Measurements from ENCODE around the gene IMPACT.

The IMPACT gene

GRCh38 chr18:24426073-24426397 is 435 bp upstream of the IMPACT start:
- DNase-seq = no peak

DNA sequence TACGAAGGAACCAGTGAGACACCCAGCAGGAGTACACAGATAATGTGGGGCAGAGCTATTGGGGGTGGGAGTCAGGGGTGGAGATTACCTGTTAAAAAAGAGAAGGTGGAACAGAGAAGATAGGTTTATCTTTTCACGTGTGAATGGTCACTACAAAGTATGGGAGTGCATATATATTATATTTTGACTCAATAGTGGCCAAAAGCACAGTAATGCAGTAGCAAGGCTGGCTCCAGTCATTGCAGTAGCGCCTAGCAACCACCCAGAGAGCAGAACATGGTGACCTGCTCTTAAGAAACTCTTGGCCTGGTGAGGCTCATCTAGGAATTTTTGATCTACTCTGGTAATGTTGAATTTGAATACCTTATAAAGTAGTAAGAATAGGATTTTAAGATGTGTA is 1.0 kb downstream of the IMPACT start:
- peak; percentile 13 for DNase-seq

- DNase-seq = no peak
Measured at GRCh38 chr18:24428709-24429108, 2.2 kb downstream of the IMPACT start.

DNA sequence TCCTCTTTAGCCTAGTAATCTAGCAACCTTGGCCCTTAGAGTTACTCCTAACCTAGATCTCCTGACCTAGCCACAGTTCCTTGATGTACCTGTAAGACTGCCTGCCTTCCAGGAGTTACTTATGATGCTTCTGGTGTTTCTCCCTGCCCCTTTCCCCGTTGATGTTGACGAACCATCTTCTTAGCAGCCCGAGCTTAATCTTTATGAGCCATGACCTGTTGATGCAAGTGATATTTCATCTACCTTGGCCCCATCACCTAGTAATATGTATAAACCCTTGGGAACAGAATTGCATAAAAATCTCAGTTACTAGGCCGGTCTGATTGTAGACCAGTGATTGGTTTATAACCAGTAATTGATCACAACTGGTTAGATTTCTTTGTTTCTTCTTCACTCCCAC is 2.7 kb downstream of the IMPACT start:
- DNase-seq = no peak

- DNase-seq = no peak
Measured at GRCh38 chr18:24432618-24433017, 6.1 kb downstream of the IMPACT start.

- no peak for DNase-seq
Measured at GRCh38 chr18:24436939-24437338, 10.5 kb downstream of the IMPACT start.

DNA sequence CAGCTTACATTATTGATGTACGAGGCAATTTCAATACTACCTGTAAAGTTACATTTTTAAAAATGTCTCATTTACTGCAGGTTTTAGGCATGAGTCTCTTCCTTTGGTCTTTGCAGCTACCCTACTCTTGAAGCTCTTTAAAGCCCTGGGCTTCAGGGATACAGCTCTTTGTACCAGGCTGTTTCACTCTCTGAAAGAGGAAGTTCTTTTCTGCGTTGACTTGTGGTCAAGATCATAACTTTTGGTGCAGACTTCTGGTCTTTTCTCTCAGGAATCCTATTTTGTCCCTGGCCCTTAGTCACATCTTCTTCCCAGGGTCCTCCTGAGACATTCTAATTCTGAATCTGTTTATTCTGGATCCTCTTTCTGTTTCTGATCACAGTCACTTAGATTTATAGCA is 17.4 kb downstream of the IMPACT start:
- DNase-seq = no peak

- no peak for DNase-seq
Measured at GRCh38 chr18:24446453-24446852, 20.0 kb downstream of the IMPACT start.

GRCh38 chr18:24446953-24447538 is 20.6 kb downstream of the IMPACT start:
- DNase-seq = no peak

GRCh38 chr18:24447961-24448360 is 21.5 kb downstream of the IMPACT start:
- no peak for DNase-seq

DNA sequence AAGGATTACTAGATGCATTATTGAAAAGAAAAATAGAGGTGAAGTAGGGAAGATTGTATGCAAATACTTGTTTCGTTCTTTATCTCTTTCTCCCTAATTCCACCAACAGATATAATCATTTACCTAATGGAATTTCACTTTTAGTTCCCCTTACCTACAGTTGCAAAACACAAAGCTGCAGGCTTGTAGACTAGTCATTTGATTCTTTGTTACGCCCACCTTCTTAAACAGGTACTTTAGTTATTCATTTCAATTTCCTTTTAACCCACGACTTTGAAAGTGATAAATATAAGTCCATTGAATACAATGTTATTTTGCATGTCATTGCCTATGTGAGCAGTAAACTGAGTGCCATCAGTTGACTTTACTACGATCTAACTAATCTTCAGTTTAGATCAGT is 30.1 kb downstream of the IMPACT start:
- no peak for DNase-seq

DNA sequence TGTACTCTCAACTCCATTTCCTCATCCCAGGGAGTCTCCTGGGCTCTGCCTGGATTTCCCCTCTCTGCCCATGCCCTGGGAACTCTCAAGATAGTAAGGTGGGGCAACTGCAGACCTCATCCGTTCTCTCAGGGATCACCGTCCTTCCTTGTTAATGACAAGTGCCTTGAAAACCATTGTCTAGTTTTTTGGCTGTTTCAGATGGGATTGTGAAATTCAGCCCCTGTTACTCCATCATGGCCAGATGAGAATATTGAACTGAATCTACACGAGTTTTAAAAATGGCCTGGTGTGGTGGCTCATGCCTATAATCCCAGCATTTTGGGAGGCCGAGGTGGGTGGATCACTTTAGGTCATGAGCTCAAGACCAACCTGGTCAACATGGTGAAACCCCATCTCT is 33.3 kb downstream of the IMPACT start:
- no peak for DNase-seq

- no peak for DNase-seq
Measured at GRCh38 chr18:24460388-24460787, 33.9 kb downstream of the IMPACT start, which contains the start of gene HRH4. TSS of gene HRH4 (plus strand) at chr18:24460637. CDS start at chr18:24460729, 92 bp downstream.

GRCh38 chr18:24461996-24462395 is 35.5 kb downstream of the IMPACT start:
- DNase-seq = no peak

GRCh38 chr18:24462838-24463775 is 36.6 kb downstream of the IMPACT start:
- DNase-seq = no peak

DNA sequence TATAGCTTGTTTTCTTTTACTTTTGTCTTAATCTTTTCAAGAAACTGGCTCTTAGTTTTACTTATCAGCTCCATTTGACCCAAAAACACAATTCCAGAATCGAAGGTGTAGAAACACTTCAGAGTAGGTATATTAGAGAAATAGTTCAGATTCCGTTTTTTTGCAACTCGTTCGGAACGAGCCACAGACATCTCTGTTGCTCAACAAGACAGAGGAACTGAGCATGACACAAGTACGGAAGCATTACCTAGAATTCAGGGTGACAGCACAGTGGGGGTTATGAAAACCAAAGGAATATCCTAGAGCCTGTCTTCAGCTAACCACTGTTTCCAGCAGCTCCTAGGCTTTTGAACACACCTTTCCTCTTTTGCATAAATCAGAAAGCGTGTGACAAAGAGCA is 39.0 kb downstream of the IMPACT start:
- no peak for DNase-seq

DNA sequence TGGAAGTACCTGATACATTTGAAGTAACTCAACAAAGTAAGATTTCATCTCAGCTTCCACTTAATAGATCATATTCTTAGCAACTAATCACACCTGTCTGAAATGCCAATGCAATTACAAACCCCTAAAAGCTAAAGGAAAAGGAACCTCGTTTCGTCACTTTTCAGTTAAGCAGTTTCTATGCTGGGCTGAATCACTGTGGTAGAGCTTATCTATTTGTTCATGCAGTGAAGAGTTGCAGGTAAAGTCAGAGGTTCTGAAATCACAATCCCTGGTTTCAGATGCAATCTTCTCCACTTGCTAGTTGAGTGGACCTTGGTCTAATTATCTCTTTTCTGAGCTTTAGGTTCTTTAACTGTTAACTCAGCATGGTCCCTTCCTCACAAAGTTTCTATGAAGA is 40.3 kb downstream of the IMPACT start:
- no peak for DNase-seq

- no peak for DNase-seq
Measured at GRCh38 chr18:24470022-24470618, 43.6 kb downstream of the IMPACT start.

- no peak for DNase-seq
Measured at GRCh38 chr18:24470805-24471204, 44.3 kb downstream of the IMPACT start.

DNA sequence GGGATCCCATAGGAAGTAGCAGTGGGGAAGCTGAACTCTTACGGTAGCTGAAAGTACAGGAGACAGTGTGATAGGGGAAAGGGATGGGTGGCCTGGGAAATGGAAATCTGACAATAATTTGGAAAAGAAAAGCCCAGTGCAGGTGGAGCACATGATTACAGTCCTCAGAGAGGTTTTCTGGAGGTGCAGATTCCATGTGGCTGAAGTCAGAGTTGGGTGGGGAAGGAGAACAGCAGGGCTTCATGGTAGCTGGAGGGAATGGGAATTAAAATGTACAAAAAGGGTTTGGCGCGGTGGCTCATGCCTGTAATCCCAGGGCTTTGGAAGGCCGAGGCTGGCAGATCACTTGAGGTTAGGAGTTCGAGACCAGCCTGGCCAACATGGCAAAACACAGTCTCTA is 46.1 kb downstream of the IMPACT start:
- DNase-seq = no peak

GRCh38 chr18:24474406-24474805 is 47.9 kb downstream of the IMPACT start:
- DNase-seq = no peak

GRCh38 chr18:24475926-24476589 is 49.6 kb downstream of the IMPACT start:
- no peak for DNase-seq

GRCh38 chr18:24479371-24479770 is 52.9 kb downstream of the IMPACT start:
- DNase-seq = no peak

- DNase-seq = peak; percentile 28
Measured at GRCh38 chr18:24482821-24483220, 56.4 kb downstream of the IMPACT start.

Measured in retina (tissue), 1 donor.